Measurements from ENCODE around the gene STX3.

The STX3 gene

GRCh38 chr11:59708537-59708936 is 46.6 kb upstream of the STX3 start:
- H3K9me2 ChIP-seq (replicated peaks; ENCODE audit: control insufficient read depth, low read length) = no peaks in the 10 kb centered on the region
- H3K36me3 ChIP-seq (ENCODE audit: control insufficient read depth, low read length) = no peaks in the 10 kb centered on the region
- no peaks in the 10 kb centered on the region; the same call in 1 of the 2 replicates for H3K27me3 ChIP-seq (ENCODE audit: control insufficient read depth, low read length)
- H3K27ac ChIP-seq (ENCODE audit: low read depth, low read length) = no peak overlapping the region
- no peak overlapping the region for H3K4me3 ChIP-seq (ENCODE audit: low read length)
- H3K9me3 ChIP-seq (ENCODE audit: control insufficient read depth, insufficient read depth, low read length) = no peaks in the 10 kb centered on the region
- no peak overlapping the region for H3K4me2 ChIP-seq (ENCODE audit: low read length)
- TF ChIP-seq, protein P1, sequence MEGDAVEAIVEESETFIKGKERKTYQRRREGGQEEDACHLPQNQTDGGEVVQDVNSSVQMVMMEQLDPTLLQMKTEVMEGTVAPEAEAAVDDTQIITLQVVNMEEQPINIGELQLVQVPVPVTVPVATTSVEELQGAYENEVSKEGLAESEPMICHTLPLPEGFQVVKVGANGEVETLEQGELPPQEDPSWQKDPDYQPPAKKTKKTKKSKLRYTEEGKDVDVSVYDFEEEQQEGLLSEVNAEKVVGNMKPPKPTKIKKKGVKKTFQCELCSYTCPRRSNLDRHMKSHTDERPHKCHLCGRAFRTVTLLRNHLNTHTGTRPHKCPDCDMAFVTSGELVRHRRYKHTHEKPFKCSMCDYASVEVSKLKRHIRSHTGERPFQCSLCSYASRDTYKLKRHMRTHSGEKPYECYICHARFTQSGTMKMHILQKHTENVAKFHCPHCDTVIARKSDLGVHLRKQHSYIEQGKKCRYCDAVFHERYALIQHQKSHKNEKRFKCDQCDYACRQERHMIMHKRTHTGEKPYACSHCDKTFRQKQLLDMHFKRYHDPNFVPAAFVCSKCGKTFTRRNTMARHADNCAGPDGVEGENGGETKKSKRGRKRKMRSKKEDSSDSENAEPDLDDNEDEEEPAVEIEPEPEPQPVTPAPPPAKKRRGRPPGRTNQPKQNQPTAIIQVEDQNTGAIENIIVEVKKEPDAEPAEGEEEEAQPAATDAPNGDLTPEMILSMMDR (IDR thresholded peaks at IDR 0.05; ENCODE audit: low read depth, low read length, poor library complexity, severe bottlenecking) = no peak
- no peak for TF ChIP-seq EZH2phosphoT487 (IDR thresholded peaks at IDR 0.05; ENCODE audit: borderline replicate concordance, low read length)
- no peaks in the 10 kb centered on the region for H3F3A ChIP-seq (ENCODE audit: control insufficient read depth, insufficient read depth)
- H3K79me2 ChIP-seq (ENCODE audit: control insufficient read depth, low read length) = no peaks in the 10 kb centered on the region
- H3K4me1 ChIP-seq (ENCODE audit: control insufficient read depth, low read length) = no peaks in the 10 kb centered on the region
- H4K20me1 ChIP-seq (ENCODE audit: control insufficient read depth, insufficient read depth, low read depth, low read length) = no peaks in the 10 kb centered on the region

- H3K4me1 ChIP-seq (ENCODE audit: control insufficient read depth, low read length) = no peaks in the 10 kb centered on the region
- H3K4me2 ChIP-seq (ENCODE audit: low read length) = no peak overlapping the region
- TF ChIP-seq, protein P1 (IDR thresholded peaks at IDR 0.05; ENCODE audit: low read depth, low read length, poor library complexity, severe bottlenecking) = no peak
- no peak for TF ChIP-seq EZH2phosphoT487 (IDR thresholded peaks at IDR 0.05; ENCODE audit: borderline replicate concordance, low read length)
- no peak overlapping the region for H3K4me3 ChIP-seq (ENCODE audit: low read length)
- H3K9me2 ChIP-seq (replicated peaks; ENCODE audit: control insufficient read depth, low read length) = no peaks in the 10 kb centered on the region
- no peaks in the 10 kb centered on the region for H4K20me1 ChIP-seq (ENCODE audit: control insufficient read depth, insufficient read depth, low read depth, low read length)
- H3K27me3 ChIP-seq (ENCODE audit: control insufficient read depth, low read length) = peaks cover 8% of the 10 kb centered on the region; the same call in 1 of the 2 replicates
- H3K9me3 ChIP-seq (ENCODE audit: control insufficient read depth, insufficient read depth, low read length) = no peaks in the 10 kb centered on the region
- H3K36me3 ChIP-seq (ENCODE audit: control insufficient read depth, low read length) = no peaks in the 10 kb centered on the region
- H3K27ac ChIP-seq (ENCODE audit: low read depth, low read length) = no peak overlapping the region
- H3K79me2 ChIP-seq (ENCODE audit: control insufficient read depth, low read length) = no peaks in the 10 kb centered on the region
- no peaks in the 10 kb centered on the region for H3F3A ChIP-seq (ENCODE audit: control insufficient read depth, insufficient read depth)
These were observed 44.9 kb upstream of the STX3 start for GRCh38 chr11:59710136-59710847.

DNA sequence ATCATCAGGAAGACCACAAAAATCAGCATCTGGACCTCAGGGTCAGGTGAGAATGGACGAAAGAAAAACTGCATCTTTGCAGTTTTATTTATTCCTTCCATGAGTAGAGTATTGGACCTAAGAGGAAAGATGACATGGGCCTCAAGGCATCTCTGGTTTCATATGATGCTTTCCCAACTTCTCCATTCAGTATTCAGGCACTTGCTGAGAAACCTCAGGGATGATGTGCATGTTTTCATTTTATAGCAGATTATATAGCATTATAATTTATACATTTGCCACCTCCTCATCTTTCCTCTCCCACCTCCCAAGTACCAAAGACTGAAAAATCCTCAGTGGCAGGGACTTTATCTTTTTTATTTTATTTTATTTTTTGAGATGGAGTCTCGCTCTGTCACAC is 41.4 kb upstream of the STX3 start, which contains the start of gene OR10V1:
Gene OR10V1 (minus strand): TSS at position 101 of the 400 bp plus-strand sequence. CDS start 0 bp downstream, at position 101.
- H3K36me3 ChIP-seq (ENCODE audit: control insufficient read depth, low read length) = no peaks in the 10 kb centered on the region
- no peaks in the 10 kb centered on the region for H3K79me2 ChIP-seq (ENCODE audit: control insufficient read depth, low read length)
- H3K9me2 ChIP-seq (replicated peaks; ENCODE audit: control insufficient read depth, low read length) = no peaks in the 10 kb centered on the region
- no peaks in the 10 kb centered on the region for H3K9me3 ChIP-seq (ENCODE audit: control insufficient read depth, insufficient read depth, low read length)
- peaks cover 12% of the 10 kb centered on the region; the same call in 1 of the 2 replicates for H3K27me3 ChIP-seq (ENCODE audit: control insufficient read depth, low read length)
- H3K27ac ChIP-seq (ENCODE audit: low read depth, low read length) = no peak within 1 kb of the TSS
- no peaks in the 10 kb centered on the region for H4K20me1 ChIP-seq (ENCODE audit: control insufficient read depth, insufficient read depth, low read depth, low read length)
- no peak within 1 kb of the TSS for H3K4me3 ChIP-seq (ENCODE audit: low read length)
- H3F3A ChIP-seq (ENCODE audit: control insufficient read depth, insufficient read depth) = no peaks in the 10 kb centered on the region
- H3K4me2 ChIP-seq (ENCODE audit: low read length) = no peak within 1 kb of the TSS
- H3K4me1 ChIP-seq (ENCODE audit: control insufficient read depth, low read length) = no peaks in the 10 kb centered on the region
- TF ChIP-seq, protein P1 (IDR thresholded peaks at IDR 0.05; ENCODE audit: low read depth, low read length, poor library complexity, severe bottlenecking) = no peak
- no peak for TF ChIP-seq EZH2phosphoT487 (IDR thresholded peaks at IDR 0.05; ENCODE audit: borderline replicate concordance, low read length)
